Measurements from ENCODE around the gene SLC25A38. TPM values are rescaled to one million over a fixed set of nuclear protein-coding genes. Genes with fewer than 3 reads are reported as not detected.

SLC25A38 gene
- polyA plus RNA-seq, 2 of the 4 experiments (the other 2 are of a cell fraction), result 31.9 to 52.8 TPM

GRCh38 chr3:39334205-39334604 is 49.0 kb upstream of the SLC25A38 start:
- ATAC-seq (no peak), DNase-seq (ENCODE audit: low read depth in 1 of 2, low spot score in 1 of 2) (no peak), FAIRE-seq (no peak)
- ChIA-PET CTCF (no interaction called here), POLR2A (no interaction called here)
- WGBS (ENCODE audit: missing lambda C conversion rate), result 35% methylated on average over 4 of the region's 4 CpGs
- TF ChIP-seq USF2 (IDR thresholded peaks at IDR 0.05) (no peak), FOXS1 (CRISPR knock-in tag; IDR thresholded peaks at IDR 0.05) (no peak), TP53 (CRISPR knock-in tag; IDR thresholded peaks at IDR 0.05) (no peak), BHLHE40 (IDR thresholded peaks at IDR 0.05; ENCODE audit: low read depth, low read length) (no peak), HOXA7 (CRISPR knock-in tag; IDR thresholded peaks at IDR 0.05) (no peak), KDM5A (IDR thresholded peaks at IDR 0.05) (no peak), RCOR1 (IDR thresholded peaks at IDR 0.05; ENCODE audit: low read depth, low read length) (no peak), ESRRA (IDR thresholded peaks at IDR 0.05; ENCODE audit: borderline replicate concordance, low read length) (no peak), HOXB5 (CRISPR knock-in tag; IDR thresholded peaks at IDR 0.05) (no peak), ELK1 (IDR thresholded peaks at IDR 0.05; ENCODE audit: low read depth, low read length) (no peak), ZSCAN20 (CRISPR knock-in tag; IDR thresholded peaks at IDR 0.05) (no peak), GATA3 (IDR thresholded peaks at IDR 0.05; ENCODE audit: borderline replicate concordance) (no peak), BCL3 (IDR thresholded peaks at IDR 0.05) (no peak)
- no peaks in the 10 kb centered on the region for H3K4me1 ChIP-seq
- H3K9me3 ChIP-seq, result no peaks in the 10 kb centered on the region
- no peak overlapping the region for H3K4me2 ChIP-seq
- H3K27ac ChIP-seq, result no peak overlapping the region
- no peak overlapping the region for H3K4me3 ChIP-seq

GRCh38 chr3:39338201-39338600 is 45.0 kb upstream of the SLC25A38 start:
- no peak for ATAC-seq
- no peak for FAIRE-seq
- Histone ChIP-seq H3K27ac (no peak overlapping the region), H3K4me1 (no peaks in the 10 kb centered on the region), H3K9me3 (no peaks in the 10 kb centered on the region), H3K4me3 (no peak overlapping the region), H3K4me2 (no peak overlapping the region)
- WGBS (ENCODE audit: missing lambda C conversion rate), result 15% methylated on average over 1 of the region's 1 CpG
- no peak for DNase-seq (ENCODE audit: low read depth in 1 of 2, low spot score in 1 of 2)
- POLR2A ChIA-PET, result no interaction called here
- CTCF ChIA-PET, result no interaction called here
- no peak for TF ChIP-seq E2F6 (IDR thresholded peaks at IDR 0.05; ENCODE audit: borderline replicate concordance, low read depth)
- TF ChIP-seq MAFK (IDR thresholded peaks at IDR 0.05; ENCODE audit: partially characterized antibody), result peak; percentile 24

- POLR2A ChIA-PET, result no interaction called here
- TF ChIP-seq POLR2AphosphoS2 (conservative IDR thresholded peaks at IDR 0.05; ENCODE audit: low read length) (no peak), MYC (IDR thresholded peaks at IDR 0.05; ENCODE audit: borderline replicate concordance, low read length) (no peak), ESRRA (IDR thresholded peaks at IDR 0.05; ENCODE audit: borderline replicate concordance, low read length) (no peak), NPAS2 (CRISPR knock-in tag; IDR thresholded peaks at IDR 0.05; ENCODE audit: borderline replicate concordance) (no peak), HOXB5 (CRISPR knock-in tag; IDR thresholded peaks at IDR 0.05) (no peak), RNF2 (IDR thresholded peaks at IDR 0.05; ENCODE audit: borderline replicate concordance, low read depth) (no peak), E2F6 (IDR thresholded peaks at IDR 0.05; ENCODE audit: borderline replicate concordance, low read depth) (no peak), ATOH8 (CRISPR knock-in tag; IDR thresholded peaks at IDR 0.05; ENCODE audit: low read depth) (no peak), TFCP2L1 (CRISPR knock-in tag; IDR thresholded peaks at IDR 0.05) (no peak), HES2 (IDR thresholded peaks at IDR 0.05) (no peak), ZNF302 (CRISPR knock-in tag; IDR thresholded peaks at IDR 0.05) (no peak), EHF (CRISPR knock-in tag; IDR thresholded peaks at IDR 0.05) (no peak), KDM5A (IDR thresholded peaks at IDR 0.05) (no peak), CHD4 (IDR thresholded peaks at IDR 0.05; ENCODE audit: borderline replicate concordance) (no peak), SMC3 (IDR thresholded peaks at IDR 0.05) (no peak), KDM1A (IDR thresholded peaks at IDR 0.05; ENCODE audit: low read depth) (no peak), PHF8 (IDR thresholded peaks at IDR 0.05; ENCODE audit: borderline replicate concordance, low read depth) (no peak), HOXB13 (CRISPR knock-in tag; IDR thresholded peaks at IDR 0.05; ENCODE audit: low read depth) (no peak)
- ATAC-seq (no peak), FAIRE-seq (no peak), DNase-seq (ENCODE audit: low read depth in 1 of 2, low spot score in 1 of 2) (no peak)
- Histone ChIP-seq H3K4me1 (no peaks in the 10 kb centered on the region), H3K4me3 (no peak overlapping the region), H3K9me3 (no peaks in the 10 kb centered on the region), H3K27ac (no peak overlapping the region), H3K4me2 (no peak overlapping the region)
- CTCF ChIA-PET, result interaction anchor here (1.3 kb wide), 1 partner anchor 50 kb away, joined by 3 read pairs; no protein-coding TSS in a partner anchor
- 26% methylated on average over 1 of the region's 1 CpG for WGBS (ENCODE audit: missing lambda C conversion rate)
Measured at GRCh38 chr3:39339086-39339485, 44.1 kb upstream of the SLC25A38 start.
